AG04450 (cell line): ENCODE results near the gene AK3. TPM values are rescaled to one million over a fixed set of nuclear protein-coding genes. Genes with fewer than 3 reads are reported as not detected.
"Not testable (repeated sequence)": the region's sequence is repeated elsewhere in the genome, so short reads cannot be mapped to it uniquely, and the experiment has no call there.

Experiments
- CTCF ChIA-PET: fragments of 300-600, 350-600 bp; formaldehyde crosslinking; extraction: SDS; loops from one replicate; lab custom pipeline; 2022; ENCODE audit warnings: antibody characterized with exemption, inconsistent platforms; lab: Charles Lee
- POLR2A ChIA-PET: fragments of 350-600 bp; formaldehyde crosslinking; extraction: SDS; loops from one replicate; lab custom pipeline; 2021; ENCODE audit warnings: antibody characterized with exemption, inconsistent platforms; lab: Yijun Ruan, JAX
- DNase-seq: peaks from one replicate; pipeline ENCODE4 v3.0.0-alpha.2; 2011; ENCODE audit warnings: low read depth, low spot score
- H3K27ac ChIP-seq: one replicate; pipeline ENCODE4 v1.5.1; 2012; ENCODE audit warnings: low read depth, low read length, control low read depth
- H3K27me3 ChIP-seq: one replicate; pipeline ENCODE4 v1.6.0; 2012; ENCODE audit warnings: low read length; ENCODE audit not compliant: control insufficient read depth, insufficient read depth
- H3K4me3 ChIP-seq: 2 replicates; pipeline ENCODE4 v1.5.1; 2011; ENCODE audit warnings: mild to moderate bottlenecking, low read depth, low read length, control low read depth
- H3K9me3 ChIP-seq: 2 replicates; pipeline ENCODE4 v1.5.1; 2012; ENCODE audit warnings: low read length; ENCODE audit not compliant: control insufficient read depth, insufficient read depth
- CTCF ChIP-seq: IDR thresholded peaks from 2 replicates; pipeline ENCODE4 v1.5.1; 2011; ENCODE audit warnings: low read depth, low read length, control low read depth, inconsistent platforms
- polyA plus RNA-seq: library from polyadenylated mRNA; depleted of rRNA; stranded (reverse); fragments of >200 nt; gene quantifications from 2 replicates; pipeline ENCODE4 v1.2.3, GENCODE V29; 2011

Gene AK3
- polyA plus RNA-seq, 1 experiment = 70.3 TPM

- POLR2A ChIA-PET = no interaction called here
- no peak for DNase-seq
- CTCF ChIA-PET = interaction anchor here (0.6 to 3.0 kb wide), 4 partner anchors 8 to 857 kb away, joined by 4 to 15 read pairs (median 6); no protein-coding TSS in a partner anchor
These were observed 14.1 kb upstream of the AK3 start for GRCh38 chr9:4755026-4755609.

GRCh38 chr9:4754530-4754929, 13.5 kb upstream of the AK3 start:
- H3K4me3 ChIP-seq, H3K9me3 ChIP-seq, DNase-seq, H3K27me3 ChIP-seq, POLR2A ChIA-PET, H3K27ac ChIP-seq: not testable (repeated sequence)
- CTCF ChIA-PET = interaction anchor here (2.1 to 3.0 kb wide), 2 partner anchors 9 to 234 kb away, joined by 6 to 15 read pairs; no protein-coding TSS in a partner anchor

More at GRCh38 chr9:4755026-4755609, 14.1 kb upstream of the AK3 start:
- H3K27me3 ChIP-seq = no peaks in the 10 kb centered on the region
- TF ChIP-seq CTCF = no peak
- no peaks in the 10 kb centered on the region; the same call in 1 of the 2 replicates for H3K9me3 ChIP-seq
- H3K4me3 ChIP-seq = no peak overlapping the region
- H3K27ac ChIP-seq = no peak overlapping the region

GRCh38 chr9:4750023-4750673, 9.1 kb upstream of the AK3 start:
- peak; percentile 62 for TF ChIP-seq CTCF
- Histone ChIP-seq H3K9me3 (no peaks in the 10 kb centered on the region), H3K27me3 (no peaks in the 10 kb centered on the region), H3K4me3 (no peak overlapping the region), H3K27ac (no peak overlapping the region)
- ChIA-PET POLR2A (interaction anchor here (0.6 kb wide), 1 partner anchor 1340 kb away, joined by 3 read pairs; no protein-coding TSS in a partner anchor), CTCF (interaction anchor here (0.6 to 2.9 kb wide), 15 partner anchors 9 to 851 kb away, joined by 3 to 22 read pairs (median 3); partner anchors contain the start of genes AK3 and JAK2)
- DNase-seq = peak; percentile 11

- DNase-seq = no peak
- ChIA-PET CTCF (interaction anchor here (1.0 to 2.9 kb wide), 7 partner anchors 8 to 852 kb away, joined by 3 to 22 read pairs (median 6); partner anchors contain the start of genes AK3 and JAK2), POLR2A (no interaction called here)
These were observed 7.6 kb upstream of the AK3 start for GRCh38 chr9:4748612-4749011.

More at GRCh38 chr9:4748612-4749011, 7.6 kb upstream of the AK3 start:
- Histone ChIP-seq H3K27ac (no peak overlapping the region), H3K9me3 (no peaks in the 10 kb centered on the region), H3K27me3 (no peaks in the 10 kb centered on the region), H3K4me3 (no peak overlapping the region)
- no peak for TF ChIP-seq CTCF
